Mucosa of stomach (tissue), 1 donor: ENCODE results near the gene EPS8L1.

Experiments
- H3K27me3 ChIP-seq: one replicate; pipeline ENCODE4 v1.7.0; 2013; ENCODE audit warnings: mild to moderate bottlenecking, low read length; ENCODE audit not compliant: control insufficient read depth, insufficient read depth
- H3K36me3 ChIP-seq: one replicate; pipeline ENCODE4 v1.7.0; 2013; ENCODE audit warnings: low read length; ENCODE audit not compliant: control insufficient read depth, insufficient read depth
- H3K4me1 ChIP-seq: one replicate; pipeline ENCODE4 v1.7.0; 2013; ENCODE audit warnings: mild to moderate bottlenecking, low read length; ENCODE audit not compliant: control insufficient read depth, insufficient read depth
- H3K4me3 ChIP-seq: one replicate; pipeline ENCODE4 v1.7.0; 2013; ENCODE audit warnings: low read length
- H3K9ac ChIP-seq: one replicate; pipeline ENCODE4 v1.7.0; 2013; ENCODE audit warnings: mild to moderate bottlenecking, low read length, moderate library complexity
- H3K9me3 ChIP-seq: one replicate; pipeline ENCODE4 v1.7.0; 2013; ENCODE audit warnings: mild to moderate bottlenecking, low read length, moderate library complexity; ENCODE audit not compliant: control insufficient read depth
- donor health status: Pancreatic carcinoma.

Gene EPS8L1

DNA sequence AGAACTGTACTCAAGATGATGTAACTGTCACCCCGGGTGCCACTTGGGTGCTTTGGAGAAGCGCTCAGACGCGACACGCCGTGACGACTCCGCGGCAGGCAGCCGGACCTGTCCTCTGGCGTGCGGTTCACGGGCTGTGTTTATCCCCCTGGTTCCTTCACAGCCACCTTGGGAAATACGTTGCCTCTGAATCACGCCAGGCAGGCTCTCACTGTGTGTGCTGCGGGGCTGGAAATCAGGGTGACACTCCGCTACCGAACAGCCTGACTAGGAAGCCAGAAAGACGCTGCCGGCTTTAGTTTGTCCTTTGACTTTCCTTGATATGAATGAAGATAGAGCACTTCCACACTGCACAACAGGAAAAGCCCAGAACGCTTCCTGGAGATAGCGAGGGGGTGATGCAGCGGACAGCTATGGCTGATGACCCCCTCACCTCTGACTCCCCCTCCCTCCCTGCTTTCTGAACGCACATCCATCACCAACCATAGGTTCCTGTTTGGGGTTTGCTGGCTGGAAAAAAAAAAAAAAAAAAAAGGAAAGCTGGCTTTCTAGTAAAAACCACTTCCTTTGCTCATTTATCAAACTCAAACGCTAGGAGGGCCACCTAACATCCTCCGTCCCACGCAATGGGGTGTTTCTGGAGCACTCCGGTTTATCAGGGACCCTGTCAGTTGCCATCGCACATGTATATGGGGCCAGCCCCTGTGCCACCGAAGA, 33.9 kb upstream of the EPS8L1 start:
- no peaks in the 10 kb centered on the region for H3K4me1 ChIP-seq
- peaks cover 11% of the 10 kb centered on the region for H3K36me3 ChIP-seq
- H3K9me3 ChIP-seq: no peaks in the 10 kb centered on the region
- H3K9ac ChIP-seq: no peak overlapping the region
- no peak overlapping the region for H3K4me3 ChIP-seq
- no peaks in the 10 kb centered on the region for H3K27me3 ChIP-seq

DNA sequence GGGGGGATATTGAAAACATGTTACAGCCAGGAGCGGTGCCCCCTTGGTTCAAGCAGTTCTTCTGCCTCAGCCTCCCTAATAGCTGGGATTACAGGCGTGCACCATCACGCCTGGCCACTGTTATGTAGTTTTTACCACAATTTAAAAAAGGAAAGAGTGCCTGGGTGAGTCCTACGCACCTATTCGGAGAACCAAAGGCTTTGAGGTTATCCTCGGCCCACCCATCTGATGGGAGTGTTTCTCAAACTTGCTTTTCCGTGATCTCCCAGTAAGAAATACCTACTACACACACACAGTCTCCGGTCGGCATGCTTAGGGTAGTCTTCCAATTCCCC, 33.4 kb upstream of the EPS8L1 start:
- no peaks in the 10 kb centered on the region for H3K4me1 ChIP-seq
- no peak overlapping the region for H3K9ac ChIP-seq
- no peaks in the 10 kb centered on the region for H3K9me3 ChIP-seq
- H3K27me3 ChIP-seq: no peaks in the 10 kb centered on the region
- no peak overlapping the region for H3K4me3 ChIP-seq
- peaks cover 13% of the 10 kb centered on the region for H3K36me3 ChIP-seq

DNA sequence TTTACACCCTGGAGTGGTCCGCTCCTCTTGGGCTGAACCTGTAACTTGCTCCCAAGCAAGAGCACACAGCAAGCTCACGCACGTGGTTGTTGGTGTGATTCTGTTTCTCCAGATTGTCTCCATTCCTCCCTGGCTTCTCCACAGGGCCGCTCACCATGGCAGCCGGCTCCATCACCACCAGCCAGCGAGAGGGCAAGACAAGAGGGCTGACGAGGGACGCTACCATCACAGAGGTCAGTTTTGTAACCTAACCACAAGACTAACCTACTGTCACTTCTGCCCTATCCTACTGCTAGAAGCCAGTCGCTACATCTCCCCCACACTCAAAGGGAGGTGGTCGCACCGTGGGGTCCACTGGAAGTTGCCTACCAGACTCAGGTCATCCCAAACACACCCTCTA, 33.0 kb upstream of the EPS8L1 start:
- Histone ChIP-seq H3K4me1 (no peaks in the 10 kb centered on the region), H3K4me3 (no peak overlapping the region), H3K27me3 (no peaks in the 10 kb centered on the region), H3K36me3 (peaks cover 13% of the 10 kb centered on the region), H3K9me3 (no peaks in the 10 kb centered on the region), H3K9ac (no peak overlapping the region)

DNA sequence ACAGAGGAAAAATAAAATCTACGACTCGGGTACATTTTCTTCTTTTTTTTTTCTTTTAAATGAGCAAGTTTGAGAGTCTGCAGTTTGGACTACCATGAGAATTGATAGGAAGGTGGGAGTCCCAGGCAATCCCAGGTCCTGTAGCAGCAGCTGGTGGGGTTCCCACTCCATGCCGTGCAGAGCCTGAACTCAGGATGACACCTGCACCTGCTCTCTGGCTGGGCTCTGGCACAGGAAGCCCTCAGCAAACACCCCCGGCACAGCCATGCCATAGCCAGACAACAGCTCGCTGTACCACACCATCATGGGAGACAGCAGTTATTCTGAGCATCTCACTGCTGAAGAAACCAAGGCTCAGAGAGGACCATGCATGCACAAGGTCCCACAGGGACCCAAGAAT, 31.4 kb upstream of the EPS8L1 start:
- Histone ChIP-seq H3K27me3 (no peaks in the 10 kb centered on the region), H3K9ac (no peak overlapping the region), H3K4me3 (no peak overlapping the region), H3K36me3 (peaks cover 20% of the 10 kb centered on the region), H3K4me1 (no peaks in the 10 kb centered on the region), H3K9me3 (no peaks in the 10 kb centered on the region)

DNA sequence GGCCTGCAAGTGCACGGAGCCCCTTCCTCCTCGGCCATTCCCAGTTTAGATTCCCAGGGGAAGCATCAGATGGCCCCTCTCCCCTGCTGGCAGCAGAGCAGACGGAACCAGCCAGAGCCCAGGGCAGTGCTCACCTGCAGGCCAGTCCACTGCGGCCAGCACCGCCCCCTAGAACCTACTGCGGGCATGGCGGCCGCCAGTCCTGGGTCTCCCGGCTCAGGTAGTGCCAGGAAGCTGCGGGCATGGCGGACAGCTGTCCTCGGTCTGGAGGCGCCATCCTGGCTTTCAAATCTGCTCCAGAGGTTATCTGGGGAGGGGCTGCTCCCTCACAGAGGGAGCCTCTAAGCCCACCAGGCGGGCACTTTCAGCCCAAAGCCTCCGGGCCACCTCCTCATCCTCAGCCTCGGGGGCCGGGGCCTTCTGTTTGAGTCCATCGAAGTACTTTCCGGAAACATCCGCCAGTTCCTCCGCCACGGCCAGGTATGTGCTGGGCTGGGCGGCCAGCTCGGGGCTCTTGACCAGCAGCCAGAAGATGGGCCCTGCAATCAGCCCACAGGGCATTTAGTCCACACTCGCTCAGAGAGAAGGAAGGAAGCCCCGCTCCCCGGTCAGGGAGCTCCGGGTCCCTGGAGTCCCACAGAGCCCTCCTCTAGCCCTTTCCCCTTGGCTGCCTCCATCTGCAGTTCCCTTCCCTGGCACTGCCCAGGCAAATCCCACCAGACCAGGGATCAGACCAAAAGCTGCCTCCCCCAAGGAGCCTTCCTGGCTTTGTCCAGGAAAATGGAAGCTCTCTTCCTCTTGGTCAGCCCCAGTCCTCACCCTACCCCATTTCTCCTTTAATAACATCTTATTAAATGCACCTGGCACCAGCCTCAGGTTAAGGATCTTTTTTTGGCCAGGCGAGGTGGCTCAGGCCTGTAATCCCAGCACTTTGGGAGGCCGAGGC, 30.6 kb upstream of the EPS8L1 start:
- Histone ChIP-seq H3K27me3 (no peaks in the 10 kb centered on the region), H3K9me3 (no peaks in the 10 kb centered on the region), H3K9ac (no peak overlapping the region), H3K4me1 (no peaks in the 10 kb centered on the region), H3K36me3 (peaks cover 20% of the 10 kb centered on the region), H3K4me3 (no peak overlapping the region)

DNA sequence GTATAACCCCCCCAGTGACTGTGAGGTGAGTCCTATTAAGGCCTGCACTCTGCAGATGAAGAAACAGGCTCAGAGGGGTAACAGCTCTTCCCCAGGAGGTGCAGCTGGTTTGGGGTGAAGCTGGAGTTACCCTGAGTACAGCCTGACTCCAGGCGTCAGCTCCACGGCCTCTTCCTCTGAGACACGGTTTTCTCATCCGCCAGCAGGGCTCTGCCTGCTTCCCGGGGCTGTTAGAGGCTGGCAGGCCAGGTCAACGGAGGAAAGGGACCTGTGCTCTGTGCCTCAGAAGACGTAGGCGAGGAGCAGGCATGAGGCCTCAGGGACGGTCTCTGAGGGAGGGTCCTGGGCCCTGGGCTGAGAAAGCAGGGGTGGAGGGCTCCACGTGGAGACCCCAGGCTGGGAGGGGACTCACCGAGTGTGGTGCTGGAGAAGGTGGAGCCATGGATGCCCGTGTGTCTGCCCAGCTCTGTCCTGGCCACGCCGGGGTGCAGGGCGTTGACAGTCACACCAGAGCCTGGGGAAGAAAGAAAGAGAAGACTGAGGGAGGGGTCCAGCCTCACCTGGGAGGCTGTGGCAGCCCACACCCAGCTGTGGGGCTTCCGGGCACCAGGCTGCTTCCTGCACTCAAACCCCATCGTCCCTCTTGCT, 28.6 kb upstream of the EPS8L1 start:
- H3K4me1 ChIP-seq: no peaks in the 10 kb centered on the region
- no peaks in the 10 kb centered on the region for H3K9me3 ChIP-seq
- H3K9ac ChIP-seq: no peak overlapping the region
- no peak overlapping the region for H3K4me3 ChIP-seq
- peaks cover 20% of the 10 kb centered on the region for H3K36me3 ChIP-seq
- H3K27me3 ChIP-seq: no peaks in the 10 kb centered on the region

DNA sequence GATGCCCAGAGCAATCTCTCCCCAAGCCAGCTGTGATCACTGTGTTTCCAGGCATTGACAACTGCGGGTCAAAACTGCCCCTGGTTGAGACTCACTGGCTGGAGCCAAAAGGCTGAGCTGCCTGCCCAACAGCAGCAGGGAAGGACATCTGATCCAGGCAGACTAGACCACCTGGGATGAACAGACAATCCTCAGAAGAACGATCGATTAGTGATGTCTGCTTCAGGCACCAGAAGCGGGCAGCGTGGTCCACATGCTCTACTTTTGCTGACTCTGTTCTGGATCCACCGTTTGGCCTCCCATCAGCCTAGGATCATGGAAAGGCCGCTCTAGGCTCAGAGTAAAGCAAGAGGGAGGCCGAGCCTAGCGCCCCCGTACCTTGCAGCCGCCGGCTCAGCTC, 27.7 kb upstream of the EPS8L1 start:
- no peak overlapping the region for H3K4me3 ChIP-seq
- H3K36me3 ChIP-seq: peaks cover 20% of the 10 kb centered on the region
- no peaks in the 10 kb centered on the region for H3K4me1 ChIP-seq
- no peaks in the 10 kb centered on the region for H3K27me3 ChIP-seq
- H3K9ac ChIP-seq: no peak overlapping the region
- H3K9me3 ChIP-seq: no peaks in the 10 kb centered on the region

DNA sequence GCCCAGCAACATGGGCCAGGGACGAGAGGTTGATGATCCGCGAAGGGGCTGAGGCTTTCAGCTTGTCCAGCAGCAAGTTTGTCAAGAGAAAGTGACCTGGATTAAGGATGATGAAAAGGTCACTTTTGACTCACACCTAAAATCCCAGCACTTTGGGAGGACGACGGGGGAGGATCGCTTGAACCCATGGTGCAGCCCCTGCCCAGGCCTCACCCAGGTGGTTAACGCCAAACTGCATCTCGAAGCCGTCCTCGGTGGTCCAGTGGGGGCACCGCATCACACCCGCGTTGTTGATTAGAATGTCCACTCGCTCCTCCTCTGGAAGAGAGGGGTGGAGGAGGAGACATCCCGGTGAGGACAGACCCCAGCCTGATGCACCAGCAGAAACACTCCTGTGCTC, 27.2 kb upstream of the EPS8L1 start:
- Histone ChIP-seq H3K4me1 (no peaks in the 10 kb centered on the region), H3K9ac (no peak overlapping the region), H3K27me3 (no peaks in the 10 kb centered on the region), H3K4me3 (no peak overlapping the region), H3K36me3 (peaks cover 20% of the 10 kb centered on the region), H3K9me3 (no peaks in the 10 kb centered on the region)

DNA sequence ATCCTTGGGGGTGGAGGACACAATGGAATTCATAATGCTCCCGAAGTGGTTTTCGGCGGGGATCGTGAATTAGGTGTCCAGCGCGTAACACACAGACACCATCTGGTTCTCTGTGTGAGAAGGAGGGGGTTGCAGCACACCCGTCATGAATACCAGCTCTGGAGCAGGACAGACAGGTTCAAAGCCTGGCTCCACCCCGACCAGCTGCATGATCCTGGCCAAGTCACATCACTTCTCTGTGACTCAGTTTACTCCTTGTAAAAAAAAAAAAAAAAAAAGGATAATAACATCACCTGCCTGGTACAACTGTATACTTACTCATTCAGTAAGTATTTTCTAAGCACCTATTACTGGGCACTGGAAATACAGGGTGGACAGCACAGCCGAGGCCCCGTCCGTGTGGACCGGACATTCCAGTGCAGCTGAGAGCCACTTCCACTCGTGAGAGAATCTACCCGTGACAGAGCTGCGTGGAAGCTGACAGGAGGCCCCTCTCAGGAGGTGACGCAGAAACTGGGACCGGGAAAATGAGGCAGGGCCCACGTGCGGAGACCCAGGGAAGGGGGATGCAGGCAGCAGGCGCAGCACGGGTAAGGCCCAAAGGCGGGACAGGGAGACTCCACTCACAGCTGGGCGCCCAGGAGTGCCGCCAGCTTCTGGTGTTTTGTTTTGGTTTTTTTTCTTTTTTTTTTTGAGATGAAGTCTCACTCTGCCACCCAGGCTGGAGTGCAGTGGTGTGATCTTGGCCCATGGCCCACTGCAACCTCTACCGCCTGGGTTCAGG, 24.7 kb upstream of the EPS8L1 start:
- H3K27me3 ChIP-seq: no peaks in the 10 kb centered on the region
- no peaks in the 10 kb centered on the region for H3K4me1 ChIP-seq
- no peak overlapping the region for H3K4me3 ChIP-seq
- no peak overlapping the region for H3K9ac ChIP-seq
- no peaks in the 10 kb centered on the region for H3K9me3 ChIP-seq
- H3K36me3 ChIP-seq: peaks cover 12% of the 10 kb centered on the region

DNA sequence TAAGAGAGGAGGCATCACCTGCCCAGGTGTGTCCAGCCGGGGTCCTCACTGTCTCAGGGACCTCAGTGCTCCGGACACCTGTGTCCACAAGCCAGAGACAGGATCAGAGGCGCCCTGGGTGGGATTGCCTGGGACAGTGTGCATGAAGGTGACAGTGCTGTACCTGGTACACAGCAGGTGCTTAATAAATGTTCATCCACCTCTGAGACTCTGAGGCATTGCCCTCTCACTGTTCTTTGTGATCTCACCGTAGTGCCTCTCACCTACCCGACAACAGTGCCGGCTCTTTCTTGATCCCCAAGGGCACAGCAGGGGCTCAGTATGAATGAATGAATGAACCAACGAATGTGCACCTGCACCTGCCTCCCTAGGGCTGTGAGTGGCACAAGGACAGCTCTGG, 21.9 kb upstream of the EPS8L1 start:
- no peak overlapping the region for H3K4me3 ChIP-seq
- H3K9me3 ChIP-seq: no peaks in the 10 kb centered on the region
- H3K4me1 ChIP-seq: no peaks in the 10 kb centered on the region
- H3K9ac ChIP-seq: no peak overlapping the region
- H3K27me3 ChIP-seq: no peaks in the 10 kb centered on the region
- peaks cover 11% of the 10 kb centered on the region for H3K36me3 ChIP-seq

DNA sequence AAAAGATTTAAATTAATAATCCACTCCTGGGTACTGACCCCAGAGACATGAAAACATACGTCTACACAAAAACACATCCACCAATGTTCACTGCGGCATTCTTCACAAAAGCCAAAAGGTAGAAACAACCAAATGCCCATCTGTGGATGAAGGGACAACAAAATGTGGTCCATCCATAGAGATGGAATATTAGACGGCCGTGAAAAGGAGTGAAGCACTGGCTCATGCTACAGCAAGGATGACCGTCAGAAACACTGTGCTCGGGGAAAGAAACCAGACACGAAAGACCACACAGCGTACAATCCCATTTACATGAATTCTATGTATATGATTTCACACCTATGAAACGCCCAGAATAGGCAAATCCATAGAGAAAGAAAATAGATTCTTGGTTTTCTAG, 18.8 kb upstream of the EPS8L1 start:
- H3K36me3 ChIP-seq: peaks cover 13% of the 10 kb centered on the region
- H3K9me3 ChIP-seq: no peaks in the 10 kb centered on the region
- no peaks in the 10 kb centered on the region for H3K4me1 ChIP-seq
- no peak overlapping the region for H3K4me3 ChIP-seq
- no peaks in the 10 kb centered on the region for H3K27me3 ChIP-seq
- no peak overlapping the region for H3K9ac ChIP-seq
